ENCODE data around the gene SLC7A6OS.

SLC7A6OS gene

GRCh38 chr16:68344252-68344651, 33.5 kb upstream of the SLC7A6OS start:
- no peak for DNase-seq (ENCODE audit: low spot score)

GRCh38 chr16:68343137-68343536, 32.4 kb upstream of the SLC7A6OS start:
- no peak for DNase-seq (ENCODE audit: low spot score)

DNA sequence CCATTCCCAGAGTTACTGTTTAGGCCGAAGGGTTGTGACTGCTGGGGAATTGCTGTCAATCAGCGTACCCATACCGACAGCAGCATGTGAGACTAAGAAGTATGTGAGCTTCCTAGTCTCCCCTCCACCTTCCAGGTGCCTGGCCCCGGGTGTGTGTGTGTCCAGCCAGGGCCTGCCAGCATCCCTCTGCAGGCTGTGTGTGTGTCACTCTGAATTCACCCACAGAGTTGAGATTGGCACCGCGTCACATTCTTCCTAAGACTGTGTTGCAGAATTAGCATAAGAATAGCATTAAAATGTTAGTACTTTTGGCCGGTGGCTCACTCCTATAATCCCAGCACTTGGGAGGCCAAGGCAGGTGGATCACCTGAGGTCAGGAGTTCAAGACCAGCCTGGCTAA, 31.9 kb upstream of the SLC7A6OS start:
- DNase-seq (ENCODE audit: low spot score) = no peak

GRCh38 chr16:68339214-68339613, 28.5 kb upstream of the SLC7A6OS start:
- DNase-seq (ENCODE audit: low spot score) = no peak

DNA sequence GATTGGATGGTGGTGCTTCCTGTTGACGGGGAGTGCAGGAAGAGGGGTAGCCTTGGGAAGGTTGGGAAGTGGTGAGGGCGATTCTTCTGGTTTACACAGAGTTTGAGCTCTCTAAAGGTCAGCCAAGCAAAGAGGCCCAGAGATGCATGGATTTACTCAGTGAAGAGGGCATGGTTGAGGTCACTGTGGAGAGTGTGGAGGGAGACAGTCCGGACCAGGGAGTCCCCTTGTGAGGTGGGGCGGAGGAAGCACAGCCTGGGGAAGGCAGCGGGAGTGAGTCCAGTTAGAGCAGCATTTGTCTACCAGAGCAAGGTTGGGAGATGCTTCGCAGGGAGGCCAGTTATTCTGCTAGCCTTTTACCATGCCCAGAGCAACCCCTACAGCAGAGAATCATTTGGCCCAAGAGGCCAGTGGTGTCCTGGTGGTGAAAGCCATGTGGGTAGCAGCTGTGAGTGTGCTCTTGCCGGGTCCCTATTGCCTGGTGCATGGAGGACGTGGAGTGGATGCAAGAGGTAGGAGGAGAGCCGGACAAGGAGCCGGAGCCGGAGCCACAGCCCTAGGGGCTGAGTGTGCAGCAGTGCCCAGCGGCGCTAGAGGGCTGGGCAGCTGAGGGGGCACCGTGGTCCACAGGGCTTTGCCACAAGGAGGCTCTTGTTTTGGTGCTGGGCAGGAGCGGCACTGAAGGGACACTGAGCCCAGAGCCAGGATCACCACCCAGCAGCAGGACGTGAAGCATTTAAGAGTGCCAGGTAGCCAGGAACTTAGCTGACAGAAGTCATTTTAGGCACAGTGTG, 27.8 kb upstream of the SLC7A6OS start:
- DNase-seq (ENCODE audit: low spot score) = no peak

- no peak for DNase-seq (ENCODE audit: low spot score)
These were observed 24.4 kb upstream of the SLC7A6OS start for GRCh38 chr16:68335175-68335574.

GRCh38 chr16:68332411-68333121, 21.8 kb upstream of the SLC7A6OS start:
- no peak for DNase-seq (ENCODE audit: low spot score)

DNA sequence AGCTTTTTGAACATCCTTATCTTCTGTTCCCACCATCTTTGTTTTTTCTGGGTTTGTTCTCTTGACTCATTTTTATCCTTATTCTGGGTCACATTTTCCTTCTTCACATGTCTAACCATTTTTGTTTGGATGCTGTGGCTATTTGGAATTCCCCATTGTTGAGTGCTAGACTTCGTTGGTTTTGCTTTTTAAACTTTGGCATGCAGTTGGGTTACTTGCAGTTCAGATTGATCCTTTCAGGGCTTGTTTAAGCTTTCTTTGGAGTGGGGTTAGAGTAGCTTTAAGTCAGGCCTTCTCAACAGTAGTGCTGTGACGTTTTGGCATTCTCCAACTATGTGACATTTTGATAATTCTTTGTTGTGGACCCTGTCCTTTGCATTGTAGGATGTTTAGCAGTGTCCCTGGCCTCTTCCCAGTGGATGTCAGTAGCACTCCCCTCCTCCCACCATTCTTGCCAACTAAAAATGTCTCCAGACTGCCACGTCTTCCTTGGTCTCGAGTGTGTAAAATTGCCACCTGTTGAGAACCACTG, 21.2 kb upstream of the SLC7A6OS start:
- DNase-seq (ENCODE audit: low spot score) = no peak

DNA sequence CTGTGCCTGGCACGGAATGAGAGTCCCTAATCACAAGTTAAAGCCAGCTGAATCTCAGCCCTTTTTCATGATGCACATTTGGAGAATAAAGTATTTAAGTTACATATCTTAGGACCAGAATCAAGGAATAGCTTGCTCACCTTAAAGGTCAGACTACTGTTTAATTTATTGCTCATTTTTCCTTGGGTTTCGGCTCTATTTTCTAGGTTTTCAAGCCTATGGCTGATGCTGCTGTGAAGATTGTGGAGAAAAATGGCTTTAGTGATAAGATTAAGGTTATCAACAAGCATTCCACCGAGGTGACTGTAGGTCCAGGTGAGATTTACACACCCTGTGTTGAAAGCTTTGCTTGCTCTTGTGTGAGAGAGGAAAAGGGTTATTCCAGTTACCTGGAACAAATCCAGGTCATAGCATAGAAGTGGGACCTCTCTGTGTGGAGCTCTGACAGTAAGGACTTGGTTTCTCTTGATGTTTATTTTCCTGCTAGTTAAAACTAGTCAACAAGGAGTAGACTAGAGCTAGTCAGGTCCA, 18.2 kb upstream of the SLC7A6OS start:
- DNase-seq (ENCODE audit: low spot score) = no peak

GRCh38 chr16:68328151-68328859, 17.6 kb upstream of the SLC7A6OS start:
- peak; percentile 83 for DNase-seq (ENCODE audit: low spot score)

DNA sequence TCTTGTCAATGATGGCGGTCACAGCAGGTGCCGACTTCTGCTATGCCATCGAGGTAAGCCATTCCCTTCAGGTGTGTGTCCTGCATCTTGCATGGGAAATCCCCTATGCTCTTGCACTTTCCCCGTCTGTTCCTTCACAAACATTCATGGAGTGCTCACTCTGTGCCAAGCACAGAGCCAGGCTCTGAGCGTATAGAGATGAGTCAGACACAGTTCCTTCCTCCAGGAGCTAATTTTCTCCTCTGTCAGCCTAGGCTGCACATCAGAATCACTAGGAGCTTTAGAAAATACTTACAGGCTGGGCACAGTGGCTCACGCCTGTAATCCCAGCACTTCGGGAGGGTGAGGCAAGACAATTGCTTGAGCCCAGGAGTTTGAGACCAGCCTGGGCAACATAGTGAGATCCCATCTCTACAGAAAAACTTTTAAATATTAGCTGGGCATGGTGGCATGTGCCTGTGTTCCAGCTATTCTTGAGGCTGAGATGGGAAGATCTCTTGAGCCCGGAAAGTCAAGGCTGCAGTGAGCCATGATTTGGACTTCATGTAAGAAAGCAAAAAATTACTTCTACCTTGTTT, 14.1 kb upstream of the SLC7A6OS start:
- DNase-seq (ENCODE audit: low spot score) = no peak

DNA sequence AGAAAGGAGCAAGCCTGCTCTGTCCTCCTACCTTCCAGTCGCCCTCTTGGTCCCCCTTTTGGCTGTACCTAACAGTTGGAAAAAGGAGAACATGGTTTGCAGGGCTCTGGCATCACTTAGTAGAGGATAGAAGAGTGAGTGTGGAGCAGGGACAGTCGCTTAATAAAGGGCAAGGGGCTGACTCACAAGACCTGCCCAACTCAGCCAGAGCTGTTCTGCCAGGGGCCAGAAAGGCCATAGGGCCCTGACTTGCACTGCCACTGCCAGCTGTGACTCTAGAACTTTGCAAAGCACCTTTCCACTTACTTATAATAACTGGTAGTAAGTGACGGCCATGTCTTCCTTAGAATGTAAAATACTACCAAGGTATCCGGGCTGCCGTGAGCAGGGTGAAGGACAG, 13.6 kb upstream of the SLC7A6OS start:
- no peak for DNase-seq (ENCODE audit: low spot score)

DNA sequence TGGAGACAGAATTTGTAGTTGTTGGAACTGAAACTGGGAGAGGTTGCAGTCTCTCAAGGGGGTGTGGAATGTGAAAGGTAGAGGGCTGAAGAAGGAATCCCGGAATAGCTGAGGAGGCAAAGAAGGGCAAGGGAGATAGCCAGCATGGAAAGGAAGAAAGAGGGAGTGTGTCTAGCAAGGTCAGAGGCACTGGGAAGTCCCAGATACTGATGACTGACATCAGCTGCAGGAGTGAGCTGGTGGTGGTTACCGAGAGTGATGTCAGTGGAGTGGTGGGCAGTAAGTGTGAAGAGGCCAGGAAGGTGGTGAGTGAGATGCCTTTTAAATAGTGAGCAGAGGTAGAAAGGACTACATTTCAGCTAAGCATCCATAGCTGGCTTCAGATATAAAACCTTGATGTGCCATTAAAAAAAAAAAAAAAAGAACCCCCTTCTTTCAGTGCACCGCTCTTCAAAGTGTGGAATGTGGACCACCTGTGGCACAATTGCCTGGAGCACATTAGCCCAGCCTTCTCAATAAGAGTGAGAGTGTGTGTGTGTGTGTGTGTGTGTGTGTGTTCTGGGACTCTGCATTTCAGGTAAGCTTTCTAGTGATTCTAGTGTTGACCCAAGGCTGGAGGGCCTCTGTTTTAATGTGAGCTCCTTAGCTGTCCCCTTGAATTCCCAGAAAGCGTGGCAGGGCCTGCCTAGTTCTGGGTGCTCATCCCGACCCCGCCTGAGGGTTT, 8.6 kb upstream of the SLC7A6OS start:
- DNase-seq (ENCODE audit: low spot score) = no peak

DNA sequence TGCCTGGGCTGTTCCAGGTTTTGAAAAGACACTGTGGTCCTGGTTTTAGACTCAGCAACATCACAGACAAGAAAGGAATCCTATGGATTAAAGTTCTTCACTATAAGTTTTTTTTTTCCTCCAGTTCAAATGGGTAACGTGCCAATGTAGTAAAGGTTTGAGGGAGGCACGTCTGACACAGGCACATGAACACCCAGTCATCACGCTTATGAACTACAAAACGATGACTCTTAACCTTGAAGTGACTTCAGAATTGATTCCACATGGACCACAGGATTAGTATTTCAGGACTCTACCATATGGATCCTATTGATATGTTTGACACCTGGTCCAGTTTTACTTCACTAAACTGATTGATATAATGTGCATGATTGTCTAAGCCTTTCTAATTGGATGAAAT, 2.4 kb upstream of the SLC7A6OS start:
- no peak for DNase-seq (ENCODE audit: low spot score)

- no peak for DNase-seq (ENCODE audit: low spot score)
These were observed 341 bp downstream of the SLC7A6OS start for GRCh38 chr16:68310437-68310773.

DNA sequence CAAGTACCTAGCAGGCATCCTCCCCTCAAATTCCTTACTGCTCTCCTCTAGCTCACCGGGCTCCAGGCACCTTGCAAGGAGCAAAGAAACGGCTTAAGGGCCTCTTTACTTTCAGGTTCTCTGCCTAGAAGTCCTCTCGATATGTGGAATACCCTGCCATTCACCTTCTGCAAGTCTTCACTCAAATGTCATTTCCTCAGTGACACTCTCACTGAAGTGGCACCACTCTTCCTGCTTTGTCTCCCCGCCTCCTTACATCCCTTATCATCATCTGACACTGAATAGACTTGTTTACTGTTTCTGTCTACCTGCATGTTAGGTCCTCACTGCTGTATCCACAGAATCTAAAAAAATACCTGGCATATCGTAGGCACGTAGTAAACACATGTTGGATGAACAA, 947 bp downstream of the SLC7A6OS start:
- no peak for DNase-seq (ENCODE audit: low spot score)

DNA sequence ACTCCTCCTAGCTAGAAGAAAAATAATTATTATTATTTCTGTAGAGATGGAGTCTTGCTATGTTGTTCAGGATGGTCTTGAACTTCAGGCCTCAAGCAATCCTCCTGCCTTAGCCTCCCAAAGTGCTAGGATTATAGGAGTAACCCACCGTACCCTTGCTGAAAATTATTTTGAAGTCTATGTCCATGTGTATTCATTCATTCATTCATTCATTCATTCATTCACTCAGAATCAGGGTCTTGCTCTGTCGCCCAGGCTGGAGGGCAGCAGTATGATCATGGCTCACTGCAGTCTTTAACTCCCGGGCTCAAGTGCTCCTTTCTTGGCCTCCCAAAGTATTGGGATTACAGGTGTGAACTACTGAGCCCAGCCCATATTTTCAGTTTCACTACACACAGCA, 4.1 kb downstream of the SLC7A6OS start:
- DNase-seq (ENCODE audit: low spot score) = no peak

- DNase-seq (ENCODE audit: low spot score) = no peak
These were observed 9.8 kb downstream of the SLC7A6OS start for GRCh38 chr16:68300734-68301459.

DNA sequence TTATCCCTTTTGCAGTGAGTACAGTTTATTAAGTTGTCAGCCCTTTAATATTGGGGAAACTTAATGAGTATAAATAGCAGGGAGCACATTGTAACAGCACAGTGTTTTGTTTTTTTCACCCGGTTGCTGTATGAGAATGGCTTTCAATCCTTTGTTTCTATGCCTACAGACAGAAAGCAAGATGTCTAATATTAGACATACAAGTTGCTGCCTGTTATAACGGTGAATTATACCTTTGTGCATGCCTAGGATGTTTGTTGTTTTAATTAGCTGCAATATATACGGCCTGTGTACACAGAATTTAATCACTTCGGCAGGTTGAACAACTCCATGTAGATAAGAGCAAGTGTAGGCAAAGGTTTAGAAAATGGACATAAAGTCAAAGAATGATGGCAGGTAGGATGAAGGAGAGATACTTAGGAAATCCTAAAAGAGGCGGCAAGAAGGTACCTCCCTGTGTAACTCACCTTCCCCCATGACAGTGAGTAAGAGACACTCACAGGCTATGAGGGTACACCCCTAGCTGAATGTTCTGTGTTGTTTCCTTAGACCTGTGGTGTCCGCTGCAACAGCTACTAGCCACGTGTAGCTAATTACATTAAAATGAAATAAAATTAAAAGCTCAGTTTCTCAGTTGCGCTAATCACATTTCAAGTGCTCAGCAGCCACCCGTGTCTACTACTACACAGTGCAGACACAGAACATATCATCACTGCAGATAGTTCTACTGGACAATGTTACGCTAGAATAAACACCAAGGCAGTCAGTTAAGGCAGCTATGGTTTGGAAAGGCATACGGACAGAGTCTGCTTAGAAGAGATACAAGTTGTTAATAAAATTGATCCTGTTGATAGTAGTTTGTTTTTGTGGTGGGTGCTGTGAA, 10.9 kb downstream of the SLC7A6OS start:
- DNase-seq (ENCODE audit: low spot score) = no peak

Data from CD4-positive, alpha-beta T cell treated with Interleukin-15 for 4 hours (primary cell).